Activated CD4-positive, alpha-beta T cell treated with anti-CD3 and anti-CD28 coated beads for 36 hours (primary cell): ENCODE measurements around the gene PRR23C. TPM values are rescaled to one million over a fixed set of nuclear protein-coding genes. Genes with fewer than 3 reads are reported as not detected.

ENCODE experiments used
- ATAC-seq: fragments of 200-7000 bp; cut with Tn5 transposase; one replicate; pipeline ENCODE4 v1.10.0; 2021; ENCODE audit warnings: mild to moderate bottlenecking, moderate library complexity
- CTCF ChIA-PET: fragments of 350-600 bp; sonication (Branson Sonifier 250); formaldehyde crosslinking; loops from one replicate; lab custom pipeline; 2021; ENCODE audit warnings: antibody characterized with exemption; lab: Charles Lee
- POLR2A ChIA-PET: fragments of 350-600 bp; sonication (Branson Sonifier 250); formaldehyde crosslinking; loops from one replicate; lab custom pipeline; 2021; ENCODE audit warnings: antibody characterized with exemption, inconsistent platforms; lab: Charles Lee
- DNase-seq: peaks from one replicate; pipeline ENCODE4 v3.0.0-alpha.2; 2020
- H3K27ac Mint-ChIP-seq: one replicate; pipeline ENCODE4 v1.8.0; 2021; ENCODE audit warnings: mixed read lengths
- H3K27me3 Mint-ChIP-seq: one replicate; pipeline ENCODE4 v1.8.0; 2021; ENCODE audit warnings: mixed read lengths
- H3K36me3 Mint-ChIP-seq: one replicate; pipeline ENCODE4 v1.8.0; 2021; ENCODE audit warnings: low read depth, mixed read lengths
- H3K4me1 Mint-ChIP-seq: one replicate; pipeline ENCODE4 v1.8.0; 2021; ENCODE audit warnings: mixed read lengths
- H3K4me3 Mint-ChIP-seq: one replicate; pipeline ENCODE4 v1.8.0; 2021; ENCODE audit warnings: mild to moderate bottlenecking, moderate library complexity, mixed read lengths
- H3K9me3 Mint-ChIP-seq: one replicate; pipeline ENCODE4 v1.8.0; 2021; ENCODE audit warnings: low read depth, mixed read lengths
- intact Hi-C, 2 experiments: fragments of 100-400 bp; cut with DNase I in 1 of 2; cut with micrococcal nuclease in 1 of 2; formaldehyde crosslinking; loops; one replicate each; pipeline versions ENCODE4 v1.14.2 to v1.15.1; 2022 to 2024; cut with DNase I, micrococcal nuclease
- total RNA-seq, 2 experiments: library from RNA; stranded (reverse); gene quantifications; one replicate each; pipeline ENCODE4 v1.2.3, GENCODE V29; 2021

PRR23C gene
- total RNA-seq = not detected

DNA sequence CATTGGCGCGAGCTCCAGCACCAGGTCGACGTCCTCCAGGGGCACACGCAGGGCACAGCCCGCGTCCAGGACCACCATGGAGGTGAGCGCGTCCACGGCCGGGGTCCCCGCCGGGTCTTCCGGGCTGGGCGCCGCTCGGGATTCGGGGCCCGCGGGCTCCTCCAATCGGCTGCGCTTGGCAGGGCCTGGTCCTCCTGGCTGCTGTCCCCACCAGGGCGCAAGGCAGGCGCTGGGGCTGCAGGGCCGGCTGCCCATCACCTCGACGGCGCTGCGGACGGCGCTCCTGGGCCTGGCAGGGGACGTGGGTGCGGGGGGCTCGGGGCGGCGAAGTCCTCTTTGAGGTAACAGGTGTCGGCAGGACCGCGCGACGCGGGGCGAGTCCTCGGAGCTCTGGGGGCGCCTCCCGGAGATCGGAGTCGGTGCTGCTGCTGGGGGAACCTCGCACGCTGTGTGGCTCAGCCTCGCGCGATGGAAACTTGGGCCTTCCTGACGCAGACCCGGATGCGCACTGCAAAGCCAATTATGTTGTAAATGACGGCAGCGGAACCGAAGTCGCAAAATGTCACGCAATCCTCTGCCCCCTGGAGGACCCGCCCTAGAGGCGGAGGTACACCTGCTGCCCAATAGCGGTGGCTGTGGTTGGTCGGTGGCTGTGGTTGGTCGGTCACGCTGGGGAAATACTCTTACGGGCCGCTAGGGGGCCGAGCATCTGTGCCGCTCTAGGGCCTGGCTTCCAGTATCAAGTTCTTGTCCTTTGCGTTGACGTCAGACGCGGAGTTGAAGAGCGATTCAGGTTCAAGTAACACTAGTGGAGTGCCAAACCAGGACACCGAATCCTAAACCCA is at the start of gene PRR23C:
TSS of gene PRR23C (minus strand) at position 527 of the 845 bp plus-strand sequence. CDS start at position 255, 272 bp downstream.
- ATAC-seq (peak; percentile 39), DNase-seq (peak; percentile 9)
- Mint-ChIP-seq H3K36me3 (peaks cover 2% of the 10 kb centered on the region), H3K9me3 (peaks cover 8% of the 10 kb centered on the region), H3K27ac (no peak within 1 kb of the TSS), H3K4me3 (no peak within 1 kb of the TSS), H3K4me1 (no peaks in the 10 kb centered on the region), H3K27me3 (peaks cover 7% of the 10 kb centered on the region)
- CTCF ChIA-PET = no interaction called here
- POLR2A ChIA-PET = no interaction called here
- intact Hi-C loops = no loop called here

DNA sequence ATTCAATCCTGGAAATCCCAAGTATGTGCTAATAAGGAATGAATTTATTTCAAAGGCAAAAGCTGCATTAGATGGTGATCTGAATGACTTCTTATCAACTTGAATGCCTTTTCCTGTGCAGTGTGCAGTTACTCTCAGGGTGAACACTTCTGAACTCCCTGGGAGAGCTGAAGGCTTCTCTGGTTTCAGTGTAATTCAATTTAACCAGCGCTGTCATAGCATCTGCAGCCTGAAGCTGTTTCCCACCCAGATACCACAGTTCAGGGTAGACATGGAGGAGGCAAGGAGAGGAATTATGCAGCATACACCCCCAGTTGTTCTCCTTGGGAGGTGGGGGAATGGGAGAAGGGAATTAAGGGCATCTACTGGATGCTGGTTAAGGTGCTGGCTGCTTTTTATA is 49.1 kb upstream of the PRR23C start:
- H3K27ac Mint-ChIP-seq = no peak overlapping the region
- no peak for DNase-seq
- intact Hi-C loops = no loop called here
- no peaks in the 10 kb centered on the region for H3K4me1 Mint-ChIP-seq
- no peak overlapping the region for H3K4me3 Mint-ChIP-seq
- no peaks in the 10 kb centered on the region for H3K36me3 Mint-ChIP-seq
- H3K9me3 Mint-ChIP-seq = peaks cover 4% of the 10 kb centered on the region
- POLR2A ChIA-PET = no interaction called here
- H3K27me3 Mint-ChIP-seq = peaks cover 12% of the 10 kb centered on the region
- no peak for ATAC-seq
- CTCF ChIA-PET = no interaction called here

DNA sequence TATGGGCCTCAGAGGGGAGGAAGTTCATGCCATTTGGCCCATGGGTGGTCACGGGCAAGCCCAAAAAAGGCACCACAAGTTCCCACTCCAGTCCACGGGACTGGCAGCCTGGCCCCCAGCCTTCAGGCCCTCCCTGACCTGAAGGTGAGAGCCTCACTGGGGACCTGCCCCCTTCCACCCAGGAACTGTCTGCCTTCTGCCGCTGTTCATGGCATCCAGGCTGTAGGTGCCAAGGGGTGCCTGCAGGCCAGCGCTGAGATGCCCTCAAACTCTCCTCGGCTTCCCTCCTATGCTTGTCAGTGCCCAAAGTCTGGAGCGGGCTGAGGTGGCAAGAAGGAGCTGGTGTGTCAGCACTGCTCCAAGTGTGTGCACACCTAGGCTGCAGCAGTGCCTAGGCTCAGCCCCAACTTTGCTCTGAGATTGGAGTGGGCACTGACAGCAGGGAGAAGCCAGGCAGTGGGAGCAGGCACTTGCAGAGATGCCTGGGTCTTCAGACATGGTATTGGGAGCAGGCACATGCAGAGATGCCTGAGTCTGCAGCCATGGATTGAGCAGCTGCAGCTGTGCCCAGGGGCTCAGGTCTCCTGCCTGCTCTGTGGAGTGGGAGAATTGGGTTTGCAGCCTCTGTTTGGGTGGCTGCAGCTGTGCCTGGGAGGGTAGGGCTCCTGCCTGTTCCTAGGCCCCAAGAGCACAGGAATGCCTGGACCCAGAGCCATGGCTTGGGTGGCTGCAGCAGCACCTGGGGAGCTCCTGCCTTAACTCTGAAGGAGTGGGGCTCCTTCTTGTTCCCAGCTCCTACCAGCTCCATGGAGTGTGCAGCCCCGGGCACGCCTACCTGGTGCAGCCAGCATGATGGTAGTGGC is 44.0 kb upstream of the PRR23C start:
- Mint-ChIP-seq H3K27me3 (peaks cover 7% of the 10 kb centered on the region), H3K36me3 (no peaks in the 10 kb centered on the region), H3K9me3 (peaks cover 4% of the 10 kb centered on the region), H3K4me3 (no peak overlapping the region), H3K27ac (no peak overlapping the region), H3K4me1 (no peaks in the 10 kb centered on the region)
- CTCF ChIA-PET = interaction anchor here (1.4 kb wide), 1 partner anchor 24 kb away, joined by 4 read pairs; no protein-coding TSS in a partner anchor
- intact Hi-C loops = no loop called here
- DNase-seq (no peak), ATAC-seq (no peak)
- POLR2A ChIA-PET = no interaction called here

DNA sequence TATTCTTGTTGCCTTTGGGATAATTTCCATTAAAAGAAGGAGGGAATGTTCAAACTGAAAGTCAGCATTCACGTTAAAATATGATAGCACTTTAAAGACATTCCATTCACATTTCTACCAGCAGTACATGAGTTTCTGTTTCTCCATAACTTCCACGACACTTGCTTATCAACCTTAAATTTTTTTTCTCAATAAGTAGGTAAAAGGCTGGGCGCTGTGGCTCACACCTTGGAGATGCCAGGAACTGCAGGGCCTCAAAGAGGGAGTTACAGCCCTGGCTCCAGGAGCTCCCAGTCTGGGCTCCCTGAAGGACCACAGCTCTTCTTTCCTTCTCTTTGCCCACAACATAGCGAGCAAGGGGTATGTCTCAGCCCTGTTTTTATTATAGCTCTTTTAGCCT is 42.9 kb upstream of the PRR23C start:
- Mint-ChIP-seq H3K4me1 (no peaks in the 10 kb centered on the region), H3K4me3 (no peak overlapping the region), H3K36me3 (no peaks in the 10 kb centered on the region), H3K9me3 (peaks cover 2% of the 10 kb centered on the region), H3K27me3 (peaks cover 5% of the 10 kb centered on the region), H3K27ac (no peak overlapping the region)
- ATAC-seq (no peak), DNase-seq (no peak)
- POLR2A ChIA-PET = no interaction called here
- CTCF ChIA-PET = interaction anchor here (1.3 kb wide), 1 partner anchor 24 kb away, joined by 3 read pairs; no protein-coding TSS in a partner anchor
- intact Hi-C loops = no loop called here

DNA sequence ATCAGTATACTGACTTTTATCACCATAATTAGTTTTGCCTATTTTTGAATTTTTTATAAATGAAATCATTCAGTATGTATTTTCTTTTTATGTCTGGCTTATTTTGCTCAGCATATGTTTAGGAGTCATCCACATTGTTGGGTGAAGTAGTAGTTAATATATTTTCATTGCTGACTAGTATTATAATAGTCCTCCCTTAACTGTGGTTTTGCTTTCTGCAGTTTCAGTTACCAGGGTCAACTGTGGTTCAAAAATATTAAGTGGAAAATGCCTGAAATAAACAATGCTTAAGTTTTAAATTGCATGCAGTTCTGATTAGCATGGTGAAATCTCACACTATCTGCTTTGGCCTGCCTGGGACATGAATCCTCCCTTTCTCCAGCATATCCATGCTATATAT is 39.5 kb upstream of the PRR23C start:
- POLR2A ChIA-PET = no interaction called here
- no peaks in the 10 kb centered on the region for H3K36me3 Mint-ChIP-seq

DNA sequence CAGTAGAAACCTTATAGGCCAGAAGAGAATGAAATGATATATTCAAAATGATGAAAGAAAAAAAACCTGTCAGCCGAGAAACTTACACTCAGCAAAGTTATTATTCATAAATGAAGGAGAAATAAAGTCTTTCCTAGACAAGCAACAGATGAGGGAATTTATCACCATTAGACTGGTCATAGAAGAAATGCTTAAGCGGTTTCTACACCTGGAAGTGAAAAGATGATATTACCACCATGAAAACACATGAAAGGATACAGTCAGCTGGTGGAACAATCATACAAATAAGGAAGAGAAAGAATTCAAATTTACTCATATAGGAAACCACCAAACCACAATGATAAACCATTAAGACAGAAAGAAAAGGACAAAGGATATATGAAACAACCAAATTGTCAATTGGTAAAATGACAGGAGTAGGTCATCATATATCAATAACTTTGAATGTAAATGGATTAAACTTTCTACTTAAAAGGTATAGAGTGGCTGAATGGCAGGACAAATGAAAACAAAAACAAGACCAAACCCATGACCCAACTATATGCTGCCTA is 29.9 kb upstream of the PRR23C start:
- no peaks in the 10 kb centered on the region for H3K36me3 Mint-ChIP-seq

More for the DNA sequence above, 39.5 kb upstream of the PRR23C start:
- Mint-ChIP-seq H3K4me3 (no peak overlapping the region), H3K27me3 (peaks cover 11% of the 10 kb centered on the region), H3K27ac (no peak overlapping the region), H3K4me1 (no peaks in the 10 kb centered on the region), H3K9me3 (no peaks in the 10 kb centered on the region)
- CTCF ChIA-PET = no interaction called here
- no peak for DNase-seq
- intact Hi-C loops = no loop called here
- no peak for ATAC-seq

DNA sequence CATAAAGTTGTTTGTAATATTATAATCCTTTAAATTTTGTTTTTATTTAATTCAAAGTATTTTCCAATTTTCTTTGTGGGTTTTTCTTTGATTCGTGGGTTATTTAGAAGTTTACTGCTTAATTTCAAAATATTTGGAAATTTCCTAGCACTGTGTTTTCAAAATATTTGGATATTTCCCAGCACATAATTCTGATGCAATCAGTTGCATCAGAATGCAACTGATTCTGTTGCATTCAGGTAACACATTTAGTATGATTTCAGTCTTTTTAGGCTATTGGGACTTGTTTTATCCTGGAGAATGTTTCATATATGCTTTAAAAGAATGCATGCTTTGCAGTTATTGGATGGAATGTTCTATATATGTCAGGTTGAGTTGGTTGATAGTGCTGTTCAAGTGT is 18.2 kb upstream of the PRR23C start:
- Mint-ChIP-seq H3K27me3 (peaks cover 2% of the 10 kb centered on the region), H3K4me1 (no peaks in the 10 kb centered on the region), H3K9me3 (no peaks in the 10 kb centered on the region), H3K27ac (no peak overlapping the region), H3K36me3 (no peaks in the 10 kb centered on the region), H3K4me3 (no peak overlapping the region)
- DNase-seq (no peak), ATAC-seq (no peak)
- CTCF ChIA-PET = no interaction called here
- intact Hi-C loops = no loop called here
- POLR2A ChIA-PET = no interaction called here

More for the DNA sequence above, 29.9 kb upstream of the PRR23C start:
- ATAC-seq (no peak), DNase-seq (no peak)
- Mint-ChIP-seq H3K27ac (no peak overlapping the region), H3K27me3 (peaks cover 10% of the 10 kb centered on the region), H3K4me3 (no peak overlapping the region), H3K9me3 (peaks cover 13% of the 10 kb centered on the region), H3K4me1 (no peaks in the 10 kb centered on the region)
- POLR2A ChIA-PET = no interaction called here
- intact Hi-C loops = no loop called here
- CTCF ChIA-PET = no interaction called here

DNA sequence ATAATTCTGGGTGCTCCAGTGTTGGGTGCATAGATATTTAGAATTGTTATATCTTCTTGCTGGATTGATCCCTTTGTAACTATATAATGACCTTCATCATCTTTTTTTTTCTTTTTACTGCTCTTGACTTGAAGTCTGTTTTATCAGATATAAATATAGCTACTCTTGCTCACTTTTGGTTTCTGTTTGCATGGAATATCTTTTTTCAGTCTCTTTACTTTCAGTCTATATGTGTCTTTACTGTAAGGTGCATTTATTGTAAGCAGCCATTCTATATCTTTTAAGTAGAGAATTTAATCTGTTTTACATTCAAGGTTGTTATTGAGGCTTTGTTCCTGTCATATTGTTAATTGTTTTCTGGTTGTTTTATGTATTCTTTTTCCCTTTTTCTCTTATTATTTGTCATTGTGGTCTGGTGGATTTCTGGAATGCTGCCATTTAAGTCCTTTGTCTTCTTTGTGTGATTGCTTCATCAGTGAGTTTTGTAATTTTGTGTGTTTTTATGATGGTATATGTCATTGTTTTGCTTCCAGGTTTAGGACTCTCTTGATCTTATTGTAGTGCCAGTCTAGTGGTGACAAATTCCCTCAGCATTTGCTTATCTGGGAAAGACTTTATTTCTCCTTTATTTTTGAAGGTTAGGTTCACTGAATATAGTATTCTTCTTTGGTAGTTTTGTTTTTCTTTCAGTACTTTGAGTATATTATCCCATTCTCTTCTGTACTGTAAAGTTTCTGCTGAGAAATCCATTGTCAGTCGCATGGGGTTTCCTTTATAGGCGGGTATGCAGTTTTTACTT is 8.3 kb upstream of the PRR23C start:
- Mint-ChIP-seq H3K27me3 (no peaks in the 10 kb centered on the region), H3K36me3 (no peaks in the 10 kb centered on the region), H3K27ac (no peak overlapping the region), H3K4me3 (no peak overlapping the region), H3K9me3 (peaks cover 11% of the 10 kb centered on the region), H3K4me1 (no peaks in the 10 kb centered on the region)
- intact Hi-C loops = no loop called here
- no peak for DNase-seq
- ATAC-seq = no peak
- ChIA-PET CTCF (no interaction called here), POLR2A (interaction anchor here (0.7 kb wide), 1 partner anchor 256 kb away, joined by 3 read pairs; no protein-coding TSS in a partner anchor)

DNA sequence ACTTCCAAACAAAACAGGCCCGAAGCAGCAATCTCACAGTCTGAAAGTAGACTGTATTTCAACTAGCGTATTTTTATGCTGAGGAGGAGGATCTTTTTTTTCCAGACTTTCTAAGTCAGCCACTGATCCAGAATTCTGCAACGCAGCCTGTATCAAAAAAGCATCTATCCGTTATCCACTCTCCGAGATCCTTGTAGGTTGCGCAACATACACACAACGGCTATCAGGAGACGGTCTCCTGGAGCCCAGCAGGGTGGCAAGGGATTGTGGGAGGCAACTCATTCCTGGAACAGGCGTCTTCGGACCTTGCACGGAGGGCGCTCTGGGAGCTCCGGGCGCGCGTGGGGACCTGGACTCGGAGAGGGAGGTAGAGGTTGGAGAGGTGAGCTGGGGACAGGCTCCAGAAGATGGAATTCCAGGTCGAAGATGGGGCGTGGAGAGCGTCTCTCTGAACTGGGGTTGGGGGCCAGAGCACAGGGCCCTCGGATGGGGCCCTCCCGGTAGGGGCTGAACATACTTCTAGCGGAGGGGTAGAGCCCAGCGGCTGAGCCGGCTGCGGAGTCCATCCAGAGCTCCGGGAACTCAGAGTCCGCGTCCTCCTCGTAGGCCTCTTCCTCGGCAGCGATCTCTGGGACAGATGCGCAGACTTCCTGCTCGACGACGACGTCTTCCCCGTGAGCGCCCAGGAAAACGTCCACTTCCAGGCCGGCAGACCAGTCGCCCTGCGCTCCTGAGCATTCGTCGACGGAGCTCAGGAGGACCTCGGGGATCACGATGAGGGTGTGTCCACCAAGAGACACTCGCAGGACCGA is 932 bp downstream of the PRR23C start:
- DNase-seq = no peak
- intact Hi-C loops = no loop called here
- Mint-ChIP-seq H3K36me3 (peaks cover 2% of the 10 kb centered on the region), H3K9me3 (peaks cover 8% of the 10 kb centered on the region), H3K27ac (no peak overlapping the region), H3K4me3 (no peak overlapping the region), H3K27me3 (peaks cover 10% of the 10 kb centered on the region), H3K4me1 (no peaks in the 10 kb centered on the region)
- no peak for ATAC-seq
- ChIA-PET POLR2A (no interaction called here), CTCF (no interaction called here)

DNA sequence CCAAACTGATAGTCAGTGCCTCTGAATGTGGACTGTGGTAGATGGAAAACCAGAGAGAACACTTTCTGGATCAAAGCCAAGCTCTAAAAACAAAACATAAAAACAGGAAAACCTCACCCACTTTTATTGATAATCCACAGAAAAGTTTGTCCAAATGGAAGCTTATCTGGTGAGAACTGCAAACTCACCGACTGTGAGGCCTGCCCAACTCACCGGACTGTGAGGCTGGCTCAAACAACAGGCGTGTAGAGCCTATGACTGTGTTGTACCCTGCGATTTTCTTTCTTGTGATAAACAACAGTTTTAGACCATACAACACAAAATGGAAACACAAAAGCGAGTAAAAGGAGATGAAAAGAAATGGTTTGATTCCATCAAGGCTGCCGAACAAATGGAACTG is 7.2 kb downstream of the PRR23C start:
- intact Hi-C loops = no loop called here
- POLR2A ChIA-PET = no interaction called here
- H3K9me3 Mint-ChIP-seq = no peaks in the 10 kb centered on the region
- CTCF ChIA-PET = no interaction called here
- peaks cover 4% of the 10 kb centered on the region for H3K27me3 Mint-ChIP-seq
- no peak for DNase-seq
- no peaks in the 10 kb centered on the region for H3K4me1 Mint-ChIP-seq
- no peak overlapping the region for H3K4me3 Mint-ChIP-seq
- H3K27ac Mint-ChIP-seq = no peak overlapping the region
- no peaks in the 10 kb centered on the region for H3K36me3 Mint-ChIP-seq
- ATAC-seq = no peak
